Colonic mucosa (tissue), 4 donors: ENCODE results near the gene RNU6-9. TPM values are rescaled to one million over a fixed set of nuclear protein-coding genes. Genes with fewer than 3 reads are reported as not detected.

Source experiments
- DNase-seq: peaks from one replicate; pipeline ENCODE4 v3.0.0-alpha.2; 2020
- H3K27ac ChIP-seq: fragments of 200-600 bp; one replicate; pipeline ENCODE4 v1.8.0; 2021
- H3K27me3 ChIP-seq: fragments of 200-600 bp; one replicate; pipeline ENCODE4 v1.8.0; 2021
- H3K36me3 ChIP-seq: fragments of 200-600 bp; one replicate; pipeline ENCODE4 v1.8.0; 2021
- H3K4me1 ChIP-seq: fragments of 200-600 bp; one replicate; pipeline ENCODE4 v1.8.0; 2021; ENCODE audit warnings: mild to moderate bottlenecking
- H3K4me3 ChIP-seq: fragments of 200-600 bp; one replicate; pipeline ENCODE4 v1.8.0; 2021
- H3K9ac ChIP-seq, 2 donors: one replicate each; pipeline ENCODE4 v1.7.0; 2013; ENCODE audit warnings: control low read depth in 2 of 2, low read depth in 2 of 2, low read length in 2 of 2
- H3K9me3 ChIP-seq: fragments of 200-600 bp; one replicate; pipeline ENCODE4 v1.8.0; 2021
- intact Hi-C: fragments of 100-400 bp; cut with DNase I; formaldehyde crosslinking; loops from one replicate; pipeline ENCODE4 v1.14.1; 2022
- total RNA-seq, 2 donors: library from RNA; stranded (reverse); fragmentation: NEBNext Ultra II Directional in 1 of 2; extraction: Animal tissue kit (Norgen Biotek cat#: 25700) in 1 of 2; gene quantifications; one replicate each; pipeline ENCODE4 v1.2.1, GENCODE V29; 2021
- TF ChIP-seq, protein P1 (sequence below): fragments of 200-600 bp; IDR thresholded peaks from one replicate; pipeline ENCODE4 v1.8.0; 2022; ENCODE audit warnings: antibody characterized with exemption, mild to moderate bottlenecking
- donor health status: healthy.
- donor health status: DM: no; HTN: no; CAD: no.
- donor health status: DM: no; HTN: no; CAD: no.

RNU6-9 gene
- total RNA-seq, 2 donors from 2014 or later, result not detected

DNA sequence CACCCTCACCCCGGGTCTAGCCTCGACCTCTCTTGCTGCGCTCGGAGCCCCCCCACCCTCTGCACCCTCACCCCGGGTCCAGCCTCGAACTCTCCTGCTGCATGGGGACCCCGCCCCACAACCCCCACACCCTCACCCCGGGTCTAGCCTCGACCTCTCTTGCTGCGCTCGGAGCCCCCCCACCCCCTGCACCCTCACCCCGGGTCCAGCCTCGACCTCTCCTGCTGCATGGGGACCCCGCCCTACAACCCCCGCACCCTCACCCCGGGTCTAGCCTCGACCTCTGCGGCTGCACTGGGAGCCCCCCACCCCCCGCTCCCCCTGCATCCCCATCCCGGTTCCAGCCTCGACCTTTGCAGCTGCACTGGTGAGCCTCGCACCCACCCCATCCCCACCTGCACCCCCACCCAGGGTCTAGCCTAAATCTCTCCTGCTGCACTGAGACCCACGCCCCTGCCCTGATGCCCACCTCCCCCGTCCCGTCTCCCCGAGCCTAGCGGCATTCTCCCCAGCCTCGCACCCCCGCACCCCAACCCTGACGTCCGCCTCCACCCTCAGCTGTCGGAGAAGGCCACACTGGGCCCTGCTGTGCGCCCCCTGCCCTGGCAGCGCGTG is 32.0 kb upstream of the RNU6-9 start:
- Histone ChIP-seq H3K4me1 (no peaks in the 10 kb centered on the region), H3K27me3 (peaks cover 9% of the 10 kb centered on the region), H3K9ac (peak overlapping the region in 1 of 2 donors; percentile 1), H3K9me3 (no peaks in the 10 kb centered on the region), H3K27ac (no peak overlapping the region), H3K4me3 (no peak overlapping the region), H3K36me3 (no peaks in the 10 kb centered on the region)
- intact Hi-C loops, result loop anchor here (10.0 kb wide), 1 partner anchor 124 kb away; the partner anchor contains the start of gene WDR18
- no peak for DNase-seq
- TF ChIP-seq, protein P1, sequence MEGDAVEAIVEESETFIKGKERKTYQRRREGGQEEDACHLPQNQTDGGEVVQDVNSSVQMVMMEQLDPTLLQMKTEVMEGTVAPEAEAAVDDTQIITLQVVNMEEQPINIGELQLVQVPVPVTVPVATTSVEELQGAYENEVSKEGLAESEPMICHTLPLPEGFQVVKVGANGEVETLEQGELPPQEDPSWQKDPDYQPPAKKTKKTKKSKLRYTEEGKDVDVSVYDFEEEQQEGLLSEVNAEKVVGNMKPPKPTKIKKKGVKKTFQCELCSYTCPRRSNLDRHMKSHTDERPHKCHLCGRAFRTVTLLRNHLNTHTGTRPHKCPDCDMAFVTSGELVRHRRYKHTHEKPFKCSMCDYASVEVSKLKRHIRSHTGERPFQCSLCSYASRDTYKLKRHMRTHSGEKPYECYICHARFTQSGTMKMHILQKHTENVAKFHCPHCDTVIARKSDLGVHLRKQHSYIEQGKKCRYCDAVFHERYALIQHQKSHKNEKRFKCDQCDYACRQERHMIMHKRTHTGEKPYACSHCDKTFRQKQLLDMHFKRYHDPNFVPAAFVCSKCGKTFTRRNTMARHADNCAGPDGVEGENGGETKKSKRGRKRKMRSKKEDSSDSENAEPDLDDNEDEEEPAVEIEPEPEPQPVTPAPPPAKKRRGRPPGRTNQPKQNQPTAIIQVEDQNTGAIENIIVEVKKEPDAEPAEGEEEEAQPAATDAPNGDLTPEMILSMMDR, result no peak

DNA sequence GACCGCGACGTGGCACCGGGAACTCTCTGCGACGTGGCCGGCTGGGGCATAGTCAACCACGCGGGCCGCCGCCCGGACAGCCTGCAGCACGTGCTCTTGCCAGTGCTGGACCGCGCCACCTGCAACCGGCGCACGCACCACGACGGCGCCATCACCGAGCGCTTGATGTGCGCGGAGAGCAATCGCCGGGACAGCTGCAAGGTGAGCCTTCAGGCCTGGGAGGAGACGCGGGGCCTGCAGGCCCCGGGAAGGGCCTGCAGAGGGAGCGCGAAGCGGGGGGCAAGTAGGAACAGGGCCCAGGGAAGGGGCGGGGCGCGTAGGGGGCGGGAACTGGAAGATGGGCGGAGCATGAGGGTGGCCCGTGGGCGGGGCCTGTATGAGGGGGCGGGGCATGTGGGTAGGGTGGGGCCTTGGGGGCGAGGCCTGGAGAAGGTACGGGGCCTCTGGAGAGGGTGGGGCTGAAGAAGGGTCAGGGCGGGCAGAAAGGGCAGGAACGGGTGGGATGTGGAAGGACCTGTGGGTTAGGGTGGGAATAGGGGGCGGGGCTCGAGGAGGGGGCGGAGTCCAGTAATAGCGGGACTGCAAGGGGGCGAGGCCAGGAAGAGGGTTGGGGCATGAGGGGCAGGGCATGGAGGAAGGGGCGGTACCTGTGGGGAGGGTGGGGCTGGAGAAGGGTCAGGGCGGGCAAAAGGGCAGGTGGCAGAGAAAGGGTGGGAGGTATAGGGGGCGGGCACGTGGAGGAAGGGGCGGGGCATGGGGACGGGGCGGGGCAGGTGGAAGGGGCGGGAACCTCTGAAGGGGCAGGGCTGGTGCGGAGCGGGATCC is 31.3 kb upstream of the RNU6-9 start:
- no peak overlapping the region for H3K4me3 ChIP-seq
- peak overlapping the region in 1 of 2 donors; percentile 1 for H3K9ac ChIP-seq
- H3K36me3 ChIP-seq, result no peaks in the 10 kb centered on the region
- peaks cover 9% of the 10 kb centered on the region for H3K27me3 ChIP-seq
- DNase-seq, result peak; percentile 76
- TF ChIP-seq, protein P1, result no peak
- no peaks in the 10 kb centered on the region for H3K4me1 ChIP-seq
- H3K27ac ChIP-seq, result no peak overlapping the region
- H3K9me3 ChIP-seq, result no peaks in the 10 kb centered on the region
- intact Hi-C loops, result loop anchor here (10.0 kb wide), 1 partner anchor 123 kb away; the partner anchor contains the start of gene WDR18

DNA sequence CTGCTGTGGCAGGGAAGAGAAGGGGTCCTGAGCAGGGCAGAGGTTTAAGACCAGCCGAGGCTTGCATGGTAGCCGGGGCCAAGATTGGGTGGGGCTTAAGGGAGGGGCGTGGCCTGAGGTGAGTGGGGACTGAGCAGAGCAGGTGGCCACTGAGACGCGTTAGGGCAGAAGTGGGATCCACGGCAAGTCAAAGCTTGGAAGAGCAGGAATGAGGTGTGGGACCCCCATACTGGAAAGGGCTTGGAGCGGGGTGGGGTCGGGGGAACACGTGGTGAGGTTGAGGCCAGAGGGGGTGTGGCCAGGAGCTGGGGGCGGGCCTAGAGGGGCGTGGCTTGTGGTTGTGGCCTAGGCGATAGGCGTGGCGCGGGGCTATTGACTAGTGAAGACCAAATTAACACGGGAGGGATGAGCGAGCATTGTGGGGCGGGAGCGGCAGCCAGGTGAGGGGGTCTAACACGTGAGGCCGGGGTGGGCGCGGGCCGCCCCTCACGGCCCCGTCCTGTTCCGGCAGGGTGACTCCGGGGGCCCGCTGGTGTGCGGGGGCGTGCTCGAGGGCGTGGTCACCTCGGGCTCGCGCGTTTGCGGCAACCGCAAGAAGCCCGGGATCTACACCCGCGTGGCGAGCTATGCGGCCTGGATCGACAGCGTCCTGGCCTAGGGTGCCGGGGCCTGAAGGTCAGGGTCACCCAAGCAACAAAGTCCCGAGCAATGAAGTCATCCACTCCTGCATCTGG is 30.5 kb upstream of the RNU6-9 start:
- TF ChIP-seq, protein P1, result no peak
- no peak overlapping the region for H3K27ac ChIP-seq

DNA sequence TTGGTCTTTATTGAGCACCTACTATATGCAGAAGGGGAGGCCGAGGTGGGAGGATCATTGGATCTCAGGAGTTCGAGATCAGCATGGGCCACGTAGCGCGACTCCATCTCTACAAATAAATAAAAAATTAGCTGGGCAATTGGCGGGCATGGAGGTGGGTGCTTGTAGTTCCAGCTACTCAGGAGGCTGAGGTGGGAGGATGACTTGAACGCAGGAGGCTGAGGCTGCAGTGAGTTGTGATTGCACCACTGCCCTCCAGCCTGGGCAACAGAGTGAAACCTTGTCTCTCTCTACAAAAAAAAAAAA is 30.0 kb upstream of the RNU6-9 start:
- no peak overlapping the region for H3K4me3 ChIP-seq
- H3K9ac ChIP-seq, result no peak overlapping the region
- H3K4me1 ChIP-seq, result no peaks in the 10 kb centered on the region

More for the DNA sequence above, 30.5 kb upstream of the RNU6-9 start:
- intact Hi-C loops, result loop anchor here (10.0 kb wide), 1 partner anchor 122 kb away; the partner anchor contains the start of gene WDR18
- peak; percentile 74 for DNase-seq
- no peaks in the 10 kb centered on the region for H3K36me3 ChIP-seq
- H3K4me3 ChIP-seq, result no peak overlapping the region
- peak overlapping the region in 1 of 2 donors; percentile 35 for H3K9ac ChIP-seq
- no peaks in the 10 kb centered on the region for H3K4me1 ChIP-seq
- no peaks in the 10 kb centered on the region for H3K9me3 ChIP-seq
- H3K27me3 ChIP-seq, result peaks cover 9% of the 10 kb centered on the region

More for the DNA sequence above, 30.0 kb upstream of the RNU6-9 start:
- intact Hi-C loops, result loop anchor here (10.0 kb wide), 1 partner anchor 122 kb away; the partner anchor contains the start of gene WDR18
- Histone ChIP-seq H3K27ac (no peak overlapping the region), H3K27me3 (peaks cover 9% of the 10 kb centered on the region), H3K36me3 (no peaks in the 10 kb centered on the region), H3K9me3 (no peaks in the 10 kb centered on the region)
- TF ChIP-seq, protein P1, result no peak
- DNase-seq, result no peak
